Measurements from ENCODE around the gene SURF4.

- no peak for TF ChIP-seq CTCF (IDR thresholded peaks at IDR 0.05)
- no peak for TF ChIP-seq POLR2A (IDR thresholded peaks at IDR 0.05)
These were observed 24.3 kb downstream of the SURF4 start for GRCh38 chr9:133351526-133351907.
